Left forelimb (tissue), 1 donor: Measurements from ENCODE around the gene DPYD.

Experiments
- DNase-seq: peaks from one replicate; pipeline ENCODE4 v3.0.0-alpha.2; 2018; ENCODE audit warnings: low spot score

The DPYD gene

DNA sequence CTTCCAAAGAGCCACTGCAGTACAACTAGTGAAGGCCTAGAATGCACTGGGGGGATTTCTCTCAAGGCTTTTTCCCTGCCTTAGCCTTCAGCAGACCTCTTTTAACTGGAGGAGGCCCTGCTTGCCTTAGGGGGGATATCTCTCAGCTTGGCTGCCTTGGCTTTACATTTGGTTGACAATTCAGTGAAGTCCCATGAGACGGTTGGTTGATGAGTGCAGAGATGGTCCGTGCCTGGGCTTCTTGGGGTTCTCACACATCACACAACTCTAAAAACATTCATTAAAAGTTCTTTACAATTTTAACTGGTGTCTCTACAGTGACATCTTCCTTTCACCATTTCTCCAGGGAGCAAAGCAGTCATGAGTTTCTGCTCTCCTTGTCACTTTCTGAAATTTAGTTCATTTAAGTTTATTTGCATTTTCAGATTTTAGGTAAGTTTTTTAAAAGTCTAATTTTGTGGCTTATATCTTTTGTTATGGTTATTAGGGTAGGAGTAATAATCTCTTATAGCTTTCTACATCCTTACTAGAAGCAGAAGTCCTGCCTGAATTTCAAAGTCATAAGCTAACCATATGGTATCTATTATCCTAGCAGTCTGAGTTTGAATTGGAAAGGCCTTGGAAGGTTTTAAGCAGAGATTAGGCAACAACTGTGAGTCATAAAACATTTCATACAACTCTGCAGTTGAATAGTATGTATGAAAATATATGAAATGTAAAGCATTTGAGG is 487.6 kb downstream of the DPYD start:
- DNase-seq = no peak

DNA sequence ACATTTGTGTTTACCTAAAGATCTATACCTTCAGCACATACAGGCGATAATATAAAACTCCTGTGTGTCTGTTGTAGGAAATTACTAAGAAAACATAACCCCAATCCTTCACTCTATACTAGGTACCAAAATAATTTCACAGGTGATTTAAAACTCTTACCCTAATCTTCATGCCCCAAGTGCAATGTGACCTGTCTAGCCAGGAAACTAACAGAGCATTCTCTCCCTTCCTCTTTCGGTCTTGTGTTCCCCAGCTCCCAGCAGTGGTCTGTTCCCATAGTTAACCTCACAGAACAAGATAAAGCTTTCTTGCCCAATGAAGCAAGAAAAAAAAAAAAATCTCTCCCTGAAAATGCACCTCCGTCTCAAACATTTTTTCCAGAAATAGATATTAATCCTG is 493.5 kb downstream of the DPYD start:
- DNase-seq = no peak

DNA sequence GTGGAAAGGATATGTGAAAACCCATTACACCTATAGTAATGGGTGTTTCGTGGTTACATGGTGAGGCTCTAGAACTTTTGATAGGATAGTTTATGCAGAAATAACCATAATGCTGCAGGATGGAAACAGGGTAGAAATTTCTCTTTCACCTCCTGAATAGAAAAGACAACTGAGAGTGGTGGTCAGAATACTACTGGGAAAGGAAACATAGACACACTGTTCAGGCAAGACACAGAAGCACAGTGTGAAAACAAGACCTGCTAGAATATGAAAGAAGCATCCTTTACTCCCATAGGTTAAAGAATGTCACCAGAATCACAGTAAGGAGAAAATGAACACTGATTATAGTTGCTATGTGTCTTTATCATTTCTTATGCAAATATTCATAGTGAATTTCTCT is 496.6 kb downstream of the DPYD start:
- DNase-seq = no peak

DNA sequence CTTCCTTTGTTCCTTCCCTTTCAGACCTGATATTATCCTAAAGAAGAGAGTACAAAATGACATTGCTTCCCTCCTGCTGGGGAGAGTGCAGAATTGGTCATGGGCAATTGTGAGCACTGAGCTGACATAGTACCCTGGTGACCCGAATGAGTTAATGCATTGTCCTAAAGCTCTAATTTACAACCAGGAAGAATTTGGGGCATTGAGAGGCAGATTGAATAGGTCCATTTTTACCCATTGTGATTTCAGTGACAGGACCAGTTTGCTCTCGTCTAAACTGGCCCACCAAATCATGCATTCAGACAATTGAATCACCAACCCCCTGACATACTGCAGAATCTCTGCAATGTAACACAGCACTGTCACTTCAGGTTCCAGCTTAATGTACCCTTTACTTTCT is 497.4 kb downstream of the DPYD start:
- no peak for DNase-seq

DNA sequence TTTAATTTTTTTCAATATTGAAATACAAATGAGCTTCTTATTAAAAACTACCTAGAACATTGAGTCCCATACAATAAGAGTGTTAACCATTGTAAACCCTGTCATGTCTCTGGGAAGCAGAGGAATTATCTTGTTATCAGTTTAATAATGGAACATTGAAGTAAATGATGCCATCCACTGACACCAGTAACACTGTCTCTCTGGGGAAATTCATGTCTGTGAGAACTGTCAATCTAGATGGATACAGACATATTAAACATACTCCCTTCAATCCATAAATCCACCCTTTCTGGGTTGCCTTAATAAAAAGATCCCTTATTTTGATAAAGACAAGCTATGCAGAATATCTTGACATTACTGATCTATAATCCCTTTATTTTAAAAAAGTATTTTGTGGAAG is 503.2 kb downstream of the DPYD start:
- no peak for DNase-seq

DNA sequence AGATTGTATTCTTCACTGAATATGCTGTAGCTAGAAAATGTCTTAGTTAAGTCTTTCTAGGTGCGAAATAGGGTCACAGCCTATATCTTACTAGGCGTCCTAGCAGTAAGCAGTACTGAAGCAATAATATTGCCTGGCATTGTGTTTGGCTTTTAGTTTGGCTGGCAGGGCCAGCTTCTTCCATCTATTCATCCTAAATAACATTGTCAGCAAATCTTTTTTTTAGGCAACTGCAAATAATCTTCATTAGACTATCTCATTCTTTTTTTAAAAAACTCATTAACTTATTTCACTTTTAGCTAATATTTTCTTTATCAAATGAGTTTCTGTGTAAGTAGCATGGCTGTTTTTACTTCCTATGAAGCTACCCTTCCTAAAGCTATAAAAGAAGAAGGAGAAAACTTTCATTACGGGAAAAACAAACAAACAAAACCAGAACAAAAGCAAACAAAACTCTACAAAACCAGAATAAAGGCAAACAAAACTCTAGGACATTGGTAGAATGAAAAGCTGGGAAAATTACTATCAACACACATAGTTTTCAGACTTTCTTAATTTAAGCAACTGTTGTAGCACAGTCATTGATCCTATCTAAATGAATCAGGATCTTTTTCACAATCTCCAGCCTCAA is 506.0 kb downstream of the DPYD start:
- no peak for DNase-seq

DNA sequence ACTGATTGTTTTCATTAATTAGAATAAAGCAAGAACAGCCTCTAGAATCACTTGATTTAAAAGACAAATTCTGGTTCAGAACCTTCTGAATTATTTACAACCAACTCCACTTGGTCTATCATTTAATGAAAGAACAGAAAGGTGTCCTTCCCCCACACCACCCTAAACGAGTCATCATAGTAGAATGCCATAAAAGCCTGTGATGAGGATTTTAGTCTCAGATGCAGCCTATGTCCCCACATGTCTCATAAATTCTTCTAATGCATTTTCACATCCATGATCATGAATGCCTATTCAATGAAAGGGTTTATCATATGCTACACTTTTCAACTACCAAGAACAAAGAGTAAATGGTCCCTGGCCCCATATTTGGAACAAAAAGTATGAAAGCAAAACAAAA is 508.1 kb downstream of the DPYD start:
- no peak for DNase-seq

DNA sequence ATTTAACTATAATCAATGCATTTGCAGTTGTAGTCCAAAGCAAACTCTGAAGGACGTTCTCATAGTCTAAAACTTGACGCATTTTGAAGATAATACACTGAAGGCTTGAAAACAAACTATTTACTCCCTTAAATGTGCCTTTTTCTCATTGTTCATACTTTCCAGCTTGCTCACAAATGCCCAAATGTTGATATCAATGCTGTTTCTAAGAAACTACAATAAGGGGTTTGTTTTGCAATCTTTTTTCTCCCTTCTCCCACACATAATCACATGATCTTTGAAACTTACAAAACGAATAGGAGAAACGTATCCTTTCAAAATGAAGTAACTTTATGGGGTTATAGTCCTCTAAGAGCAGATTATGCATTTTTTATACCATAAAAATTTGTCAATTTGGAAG is 508.7 kb downstream of the DPYD start:
- DNase-seq = no peak

DNA sequence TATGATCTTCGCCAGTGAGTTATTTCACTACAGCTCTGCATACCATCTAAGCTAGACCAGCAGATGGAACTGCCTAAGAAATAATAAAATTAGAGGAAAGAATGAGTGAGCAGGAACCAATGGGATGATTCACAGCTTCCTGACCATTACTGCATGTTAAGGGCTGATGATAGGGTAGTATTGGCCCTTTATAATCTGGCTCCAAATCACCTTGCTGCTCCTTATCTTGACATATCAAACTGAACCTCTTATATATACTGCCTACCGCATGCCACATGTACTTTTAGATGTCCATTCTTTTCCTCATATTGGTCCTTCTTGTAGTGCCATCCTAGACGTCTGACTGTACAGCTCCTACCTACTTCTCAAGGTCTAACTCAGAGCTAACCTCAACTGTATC is 524.4 kb downstream of the DPYD start:
- DNase-seq = no peak

DNA sequence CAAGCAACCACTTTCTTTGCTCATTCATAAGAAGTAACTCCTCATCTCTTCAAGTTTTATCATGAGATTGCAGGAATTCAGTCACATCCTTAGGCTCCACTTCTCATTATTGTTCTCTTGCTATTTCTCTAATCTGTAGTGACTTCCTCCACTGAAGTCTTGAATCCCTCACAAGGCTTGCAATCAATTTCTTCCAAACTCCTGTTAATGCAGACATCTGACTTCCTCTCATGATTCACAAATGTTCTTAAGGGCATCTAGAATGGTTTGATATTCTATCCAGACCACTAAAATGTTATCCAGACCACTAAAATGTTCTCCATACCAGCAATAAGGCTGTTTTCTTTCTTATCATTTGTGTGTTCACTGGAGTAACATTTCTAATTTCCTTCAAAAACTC is 528.1 kb downstream of the DPYD start:
- DNase-seq = no peak

DNA sequence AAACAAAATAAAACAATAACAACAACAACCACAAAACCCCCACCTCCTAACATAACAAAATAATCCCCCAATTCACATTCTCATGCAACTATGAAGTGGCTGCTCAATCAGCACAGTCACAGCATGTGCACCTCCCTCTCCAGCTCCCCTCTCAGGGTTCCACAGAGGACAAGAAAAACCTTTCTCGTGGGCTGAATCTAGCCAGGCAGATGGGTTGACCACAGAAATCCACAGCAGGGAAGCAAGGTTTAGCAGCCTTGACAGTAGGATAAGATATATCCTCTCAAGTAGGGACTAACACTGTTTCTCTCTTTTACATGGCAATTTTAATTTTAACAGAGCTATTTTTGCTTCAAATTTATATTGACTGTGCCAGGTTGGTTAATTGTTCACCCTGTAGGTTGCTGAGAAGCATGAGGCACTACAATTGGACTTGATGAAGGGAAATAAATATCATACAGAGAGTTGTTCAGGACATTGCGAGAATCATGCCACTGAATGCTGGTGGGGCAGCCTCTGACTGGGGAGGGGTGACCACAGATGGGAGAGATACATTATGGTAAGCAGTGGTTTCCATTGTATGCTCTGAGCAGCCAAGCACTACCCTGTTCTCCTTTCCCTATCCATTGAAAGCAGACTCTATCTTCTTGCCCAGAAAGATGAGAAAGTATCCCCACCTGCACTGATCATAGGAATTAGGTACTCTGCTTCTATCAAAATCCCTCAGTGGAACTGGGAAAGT is 535.1 kb downstream of the DPYD start:
- DNase-seq = no peak

DNA sequence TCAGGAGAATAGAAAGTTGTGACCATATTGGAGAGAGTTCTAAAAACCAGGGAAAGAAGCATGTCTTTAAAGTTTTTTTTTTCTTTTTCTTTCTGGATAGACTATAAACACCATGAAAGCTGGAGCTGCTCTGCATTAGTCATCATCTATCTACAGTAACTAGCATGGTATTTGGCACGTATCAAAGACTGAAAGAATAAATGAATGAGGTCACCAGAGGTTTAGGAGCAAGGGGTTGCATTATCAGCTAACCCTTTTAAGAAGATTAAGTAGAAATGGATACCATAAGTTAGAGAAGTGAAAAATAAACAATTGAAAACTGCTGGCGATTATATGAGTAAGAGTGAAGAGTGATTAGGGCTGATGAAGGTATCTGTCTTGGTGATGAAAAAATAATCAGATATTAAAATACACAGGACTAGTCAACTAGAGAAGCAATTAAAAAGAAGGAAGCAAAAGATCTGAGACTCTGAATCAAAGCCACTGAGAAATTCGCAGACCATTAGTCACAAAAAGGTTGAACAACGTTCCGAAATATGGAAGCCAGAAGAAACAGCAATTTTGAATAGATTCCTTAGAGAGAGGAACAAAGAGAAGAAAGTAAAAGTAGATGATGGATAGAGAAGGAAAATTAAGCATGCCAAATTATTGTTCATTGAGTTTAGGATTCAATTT is 536.4 kb downstream of the DPYD start:
- no peak for DNase-seq

DNA sequence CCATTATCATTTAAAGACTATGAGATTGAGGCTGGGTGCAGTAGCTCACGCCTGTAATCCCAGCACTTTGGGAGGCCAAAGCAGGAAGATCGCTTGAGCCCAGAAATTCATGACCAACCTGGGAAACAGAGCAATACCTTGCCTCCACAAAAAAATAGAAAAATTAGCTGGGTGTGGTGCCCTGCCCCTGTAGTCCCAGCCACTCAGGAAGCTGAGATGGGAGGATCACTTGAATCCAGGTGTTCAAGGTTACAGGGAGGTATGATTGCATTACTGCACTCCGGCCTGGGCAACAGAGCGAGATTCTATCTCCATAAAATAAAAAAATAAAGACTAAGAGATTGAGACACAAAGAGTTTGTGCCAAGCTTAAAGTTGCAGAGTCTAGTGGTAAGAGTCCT is 537.0 kb downstream of the DPYD start:
- no peak for DNase-seq

DNA sequence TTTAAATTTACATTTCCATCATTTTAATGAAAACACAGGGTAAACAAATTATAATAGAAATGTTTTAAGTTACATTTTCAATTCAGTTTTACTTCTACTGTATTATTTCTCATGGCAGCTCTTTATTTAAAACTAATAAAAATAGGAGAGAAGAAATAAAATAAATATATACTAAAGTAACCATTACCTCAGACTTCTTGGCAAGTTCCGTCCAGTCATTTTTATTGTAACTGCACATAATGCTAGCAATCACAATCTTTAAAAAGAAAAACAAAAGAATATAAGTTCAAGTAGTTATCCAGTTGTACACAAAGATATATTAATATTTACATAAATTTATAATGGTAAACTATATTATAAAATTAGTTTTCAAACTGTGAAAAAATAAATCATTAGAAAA is 538.6 kb downstream of the DPYD start:
- no peak for DNase-seq

DNA sequence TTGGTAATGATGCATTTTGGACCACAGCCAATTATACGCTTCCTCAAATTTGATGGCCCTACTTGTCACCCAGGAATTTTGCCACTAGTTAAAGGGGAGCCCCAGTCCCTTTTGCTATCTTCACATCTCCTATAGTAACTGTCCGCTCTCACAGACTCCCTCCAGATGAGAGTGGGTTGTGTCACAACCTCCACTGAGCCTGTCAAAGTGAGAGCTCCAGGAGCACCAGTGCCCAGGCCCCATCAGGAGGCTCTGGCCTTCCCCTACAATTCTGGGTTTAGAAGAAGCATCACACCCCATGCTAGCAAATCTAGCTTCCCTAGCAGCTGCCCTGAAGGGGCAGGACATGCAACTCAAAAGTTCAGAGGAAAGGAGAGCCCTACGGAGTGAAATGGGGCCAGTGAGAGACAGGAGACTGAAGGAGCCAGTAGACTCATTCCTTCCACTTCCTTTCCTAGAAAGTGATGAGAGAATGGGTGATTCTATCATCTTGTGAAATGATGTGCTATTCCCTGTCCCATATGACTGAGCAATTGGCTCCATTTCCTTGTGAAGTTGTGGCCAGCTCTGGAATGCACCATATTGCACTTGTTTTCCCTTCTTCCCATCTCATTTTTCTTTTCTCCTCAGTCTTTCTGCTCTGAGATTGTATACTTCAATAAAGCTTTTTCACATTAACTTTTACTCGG is 541.3 kb downstream of the DPYD start:
- no peak for DNase-seq

DNA sequence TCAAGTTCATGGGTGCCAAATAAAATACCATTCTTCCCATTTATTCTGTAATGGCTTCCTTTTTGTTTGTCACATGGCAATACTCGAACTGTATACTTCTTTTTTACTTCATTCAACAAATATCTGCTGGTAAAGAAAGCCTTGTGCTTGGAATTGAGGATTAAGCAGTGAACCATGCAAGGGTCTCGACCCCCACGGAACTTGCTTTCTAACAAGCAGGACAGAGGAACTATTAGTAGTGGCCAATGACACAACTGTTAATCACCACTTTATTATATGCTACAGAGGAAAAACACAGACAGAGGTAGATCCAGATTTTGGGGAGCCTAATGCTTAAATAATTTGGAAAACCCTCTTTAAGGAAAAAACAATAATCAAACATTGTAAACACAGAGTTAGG is 542.2 kb downstream of the DPYD start:
- no peak for DNase-seq

DNA sequence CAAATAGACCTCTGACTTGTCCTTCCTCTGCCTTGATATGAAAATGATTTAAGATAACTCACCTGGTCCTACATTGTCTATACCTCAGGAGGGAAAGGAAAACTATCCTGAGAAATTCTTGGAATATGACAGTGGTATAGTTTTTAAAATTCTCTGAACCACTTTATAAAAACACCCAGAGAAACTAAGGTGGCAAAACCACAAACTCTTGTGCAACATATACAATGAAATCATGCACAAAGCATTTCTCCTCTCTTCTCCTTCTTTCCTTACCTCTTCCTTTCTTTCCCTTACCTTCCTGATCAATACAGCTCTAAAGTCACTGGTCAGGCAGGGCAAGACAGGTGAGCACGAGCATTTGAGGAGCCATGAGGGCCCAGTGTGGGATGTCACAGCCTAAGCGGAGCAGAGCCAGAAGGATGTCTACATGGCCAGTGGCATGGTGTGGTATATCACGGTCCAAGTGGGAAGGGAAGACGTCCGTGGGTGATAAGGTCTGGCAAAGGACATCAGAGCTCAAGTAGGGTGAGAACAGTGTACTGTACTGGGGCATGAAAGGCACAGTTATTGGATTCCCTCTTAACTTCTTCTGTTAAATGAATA is 543.3 kb downstream of the DPYD start:
- no peak for DNase-seq

DNA sequence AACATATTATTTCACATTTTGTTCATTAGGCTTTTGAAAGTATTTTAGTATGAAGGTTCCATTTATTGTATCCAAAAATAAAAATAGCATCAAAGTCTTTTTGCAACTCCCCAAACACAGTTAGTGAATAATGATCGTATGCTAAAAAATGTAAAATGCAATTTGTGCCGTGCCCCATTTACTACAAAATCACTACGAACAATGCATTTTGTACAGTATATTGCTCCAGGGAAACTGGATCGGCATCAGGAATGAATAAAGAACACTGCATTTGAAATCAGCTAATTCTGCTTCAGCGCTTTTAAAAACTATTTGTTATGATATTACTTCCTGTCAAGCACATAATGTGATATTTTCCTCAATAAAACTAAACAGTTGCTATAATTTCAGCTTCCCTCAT is 547.8 kb downstream of the DPYD start:
- DNase-seq = no peak

DNA sequence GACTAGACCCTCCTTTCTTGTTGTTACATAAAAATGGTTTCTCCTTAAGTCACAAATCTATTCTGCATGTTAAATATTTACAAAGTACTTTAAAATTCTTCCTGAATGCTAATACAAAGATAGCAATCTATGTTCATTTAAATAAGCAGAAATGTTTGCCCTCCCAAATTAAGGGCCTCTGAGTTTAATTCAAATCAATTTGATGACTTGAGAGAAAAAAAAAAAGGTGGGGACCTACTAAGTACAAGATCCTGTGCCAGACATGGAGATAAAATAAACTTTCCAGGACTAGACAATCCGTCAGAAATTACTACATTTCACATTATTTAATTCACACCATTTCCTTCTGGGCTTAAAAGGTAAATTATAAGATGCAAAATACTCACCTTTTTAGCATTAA is 548.3 kb downstream of the DPYD start:
- DNase-seq = no peak

DNA sequence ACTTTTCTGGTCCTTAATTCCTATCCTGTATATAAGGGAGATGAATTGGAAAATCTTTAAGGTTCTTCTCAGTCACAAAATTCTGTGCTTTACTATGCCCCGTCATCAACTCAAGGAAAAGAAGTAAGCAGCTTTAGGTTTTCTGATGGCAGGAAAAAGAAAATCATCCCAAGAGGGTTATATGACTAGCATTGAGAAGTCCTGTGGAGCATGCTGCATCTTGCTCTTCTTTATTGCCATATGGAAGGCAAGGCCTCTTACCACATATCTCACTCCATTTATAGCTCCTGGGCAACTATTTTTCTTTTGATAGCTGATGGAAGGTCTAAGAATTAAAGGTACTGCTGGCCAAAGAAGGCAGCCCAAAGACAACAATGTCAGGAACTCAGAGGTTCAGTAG is 552.5 kb downstream of the DPYD start:
- DNase-seq = no peak

DNA sequence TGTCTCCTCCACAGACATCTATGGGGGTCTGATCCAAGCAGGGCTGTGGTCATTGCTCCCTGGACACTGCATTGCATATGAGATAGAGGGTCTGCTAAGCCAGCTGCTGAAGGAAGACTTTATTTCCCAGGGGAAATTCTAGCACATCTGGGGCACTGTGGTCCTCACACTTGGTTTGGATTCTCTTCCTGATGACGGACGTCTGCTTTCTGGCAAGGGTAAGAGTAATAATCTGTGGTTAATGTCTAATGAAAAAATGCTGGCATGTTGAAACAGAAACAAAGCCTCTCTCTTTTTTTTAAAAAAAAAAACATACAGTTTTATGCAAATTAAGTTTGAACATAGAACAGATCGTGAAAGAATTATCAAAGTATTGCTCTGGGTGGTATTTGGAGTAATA is 553.9 kb downstream of the DPYD start:
- no peak for DNase-seq

DNA sequence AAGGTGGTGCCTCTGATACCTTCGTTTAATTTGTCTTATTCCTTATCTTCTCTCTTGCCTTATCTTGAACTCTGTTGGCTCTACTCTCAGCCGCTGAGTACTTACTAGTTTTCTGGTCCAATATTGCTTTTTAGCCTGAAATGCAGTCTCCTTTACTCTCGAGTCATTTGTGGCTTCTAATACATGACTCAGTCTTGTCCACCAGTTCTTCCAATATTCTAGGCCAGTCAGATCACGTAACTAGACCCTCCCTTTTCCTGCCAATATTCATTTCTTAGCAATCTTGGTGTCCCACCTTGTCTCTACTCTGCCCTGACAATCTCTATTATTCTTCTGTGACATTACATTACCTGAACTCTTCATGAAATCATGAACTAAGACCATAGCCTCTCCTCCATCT is 555.8 kb downstream of the DPYD start:
- DNase-seq = no peak
